HL-60 (cell line): ENCODE data around the gene RAB3IP.

Source experiments
- DNase-seq, 2 experiments: peaks; one replicate each; pipeline ENCODE4 v3.0.0-alpha.2; 2010 to 2020; ENCODE audit warnings: low read depth in 1 of 2, low spot score in 1 of 2
- H3K27ac ChIP-seq: fragments of 250-450 bp; sonication (Bioruptor Pico); replicated peaks from 2 replicates; pipeline ENCODE4 v1.5.1; 2020; ENCODE audit warnings: mild to moderate bottlenecking, moderate library complexity
- H3K27me3 ChIP-seq: fragments of 250-450 bp; sonication (Bioruptor Pico); 2 replicates; pipeline ENCODE4 v1.5.1; 2021; ENCODE audit warnings: mild to moderate bottlenecking, moderate library complexity; ENCODE audit not compliant: insufficient read depth, poor library complexity, severe bottlenecking
- H3K4me3 ChIP-seq: replicated peaks from 2 replicates; pipeline ENCODE4 v1.5.1; 2011; ENCODE audit warnings: mild to moderate bottlenecking, control low read depth, low read length; ENCODE audit not compliant: insufficient read depth
- GABPA ChIP-seq: IDR thresholded peaks from 2 replicates; pipeline ENCODE4 v1.6.1; 2012; ENCODE audit warnings: low read depth
- POLR2AphosphoS5 ChIP-seq: IDR thresholded peaks from 2 replicates; pipeline ENCODE4 v1.6.1; 2012; ENCODE audit warnings: low read depth
- SPI1 ChIP-seq: IDR thresholded peaks from 2 replicates; pipeline ENCODE4 v1.6.1; 2012; ENCODE audit warnings: low read depth, mild to moderate bottlenecking, borderline replicate concordance
- TF ChIP-seq, protein P1 (sequence below): IDR thresholded peaks from 2 replicates; pipeline ENCODE4 v1.6.1; 2012; ENCODE audit warnings: low read depth; ENCODE audit not compliant: insufficient replicate concordance
- TF ChIP-seq, protein P2 (sequence below): IDR thresholded peaks from one replicate; pipeline ENCODE4 v1.5.1; 2011; ENCODE audit warnings: low read length, control low read depth, inconsistent platforms; ENCODE audit not compliant: insufficient read depth

The RAB3IP gene

GRCh38 chr12:69836015-69836414, 97.4 kb downstream of the RAB3IP start:
- H3K27me3 ChIP-seq = no peaks in the 10 kb centered on the region
- DNase-seq = no peak
- TF ChIP-seq SPI1 = no peak
- no peak for TF ChIP-seq POLR2AphosphoS5
- TF ChIP-seq, protein P1, sequence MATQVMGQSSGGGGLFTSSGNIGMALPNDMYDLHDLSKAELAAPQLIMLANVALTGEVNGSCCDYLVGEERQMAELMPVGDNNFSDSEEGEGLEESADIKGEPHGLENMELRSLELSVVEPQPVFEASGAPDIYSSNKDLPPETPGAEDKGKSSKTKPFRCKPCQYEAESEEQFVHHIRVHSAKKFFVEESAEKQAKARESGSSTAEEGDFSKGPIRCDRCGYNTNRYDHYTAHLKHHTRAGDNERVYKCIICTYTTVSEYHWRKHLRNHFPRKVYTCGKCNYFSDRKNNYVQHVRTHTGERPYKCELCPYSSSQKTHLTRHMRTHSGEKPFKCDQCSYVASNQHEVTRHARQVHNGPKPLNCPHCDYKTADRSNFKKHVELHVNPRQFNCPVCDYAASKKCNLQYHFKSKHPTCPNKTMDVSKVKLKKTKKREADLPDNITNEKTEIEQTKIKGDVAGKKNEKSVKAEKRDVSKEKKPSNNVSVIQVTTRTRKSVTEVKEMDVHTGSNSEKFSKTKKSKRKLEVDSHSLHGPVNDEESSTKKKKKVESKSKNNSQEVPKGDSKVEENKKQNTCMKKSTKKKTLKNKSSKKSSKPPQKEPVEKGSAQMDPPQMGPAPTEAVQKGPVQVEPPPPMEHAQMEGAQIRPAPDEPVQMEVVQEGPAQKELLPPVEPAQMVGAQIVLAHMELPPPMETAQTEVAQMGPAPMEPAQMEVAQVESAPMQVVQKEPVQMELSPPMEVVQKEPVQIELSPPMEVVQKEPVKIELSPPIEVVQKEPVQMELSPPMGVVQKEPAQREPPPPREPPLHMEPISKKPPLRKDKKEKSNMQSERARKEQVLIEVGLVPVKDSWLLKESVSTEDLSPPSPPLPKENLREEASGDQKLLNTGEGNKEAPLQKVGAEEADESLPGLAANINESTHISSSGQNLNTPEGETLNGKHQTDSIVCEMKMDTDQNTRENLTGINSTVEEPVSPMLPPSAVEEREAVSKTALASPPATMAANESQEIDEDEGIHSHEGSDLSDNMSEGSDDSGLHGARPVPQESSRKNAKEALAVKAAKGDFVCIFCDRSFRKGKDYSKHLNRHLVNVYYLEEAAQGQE = no peak
- no peak for TF ChIP-seq GABPA
- TF ChIP-seq, protein P2, sequence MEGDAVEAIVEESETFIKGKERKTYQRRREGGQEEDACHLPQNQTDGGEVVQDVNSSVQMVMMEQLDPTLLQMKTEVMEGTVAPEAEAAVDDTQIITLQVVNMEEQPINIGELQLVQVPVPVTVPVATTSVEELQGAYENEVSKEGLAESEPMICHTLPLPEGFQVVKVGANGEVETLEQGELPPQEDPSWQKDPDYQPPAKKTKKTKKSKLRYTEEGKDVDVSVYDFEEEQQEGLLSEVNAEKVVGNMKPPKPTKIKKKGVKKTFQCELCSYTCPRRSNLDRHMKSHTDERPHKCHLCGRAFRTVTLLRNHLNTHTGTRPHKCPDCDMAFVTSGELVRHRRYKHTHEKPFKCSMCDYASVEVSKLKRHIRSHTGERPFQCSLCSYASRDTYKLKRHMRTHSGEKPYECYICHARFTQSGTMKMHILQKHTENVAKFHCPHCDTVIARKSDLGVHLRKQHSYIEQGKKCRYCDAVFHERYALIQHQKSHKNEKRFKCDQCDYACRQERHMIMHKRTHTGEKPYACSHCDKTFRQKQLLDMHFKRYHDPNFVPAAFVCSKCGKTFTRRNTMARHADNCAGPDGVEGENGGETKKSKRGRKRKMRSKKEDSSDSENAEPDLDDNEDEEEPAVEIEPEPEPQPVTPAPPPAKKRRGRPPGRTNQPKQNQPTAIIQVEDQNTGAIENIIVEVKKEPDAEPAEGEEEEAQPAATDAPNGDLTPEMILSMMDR = no peak
- no peak overlapping the region for H3K4me3 ChIP-seq
- no peak overlapping the region for H3K27ac ChIP-seq

GRCh38 chr12:69837191-69837590, 98.5 kb downstream of the RAB3IP start:
- TF ChIP-seq GABPA (no peak), SPI1 (no peak), POLR2AphosphoS5 (no peak)
- TF ChIP-seq, protein P2 = no peak
- TF ChIP-seq, protein P1 = no peak
- H3K27me3 ChIP-seq = no peaks in the 10 kb centered on the region
- no peak overlapping the region for H3K27ac ChIP-seq
- no peak for DNase-seq
- H3K4me3 ChIP-seq = no peak overlapping the region

DNA sequence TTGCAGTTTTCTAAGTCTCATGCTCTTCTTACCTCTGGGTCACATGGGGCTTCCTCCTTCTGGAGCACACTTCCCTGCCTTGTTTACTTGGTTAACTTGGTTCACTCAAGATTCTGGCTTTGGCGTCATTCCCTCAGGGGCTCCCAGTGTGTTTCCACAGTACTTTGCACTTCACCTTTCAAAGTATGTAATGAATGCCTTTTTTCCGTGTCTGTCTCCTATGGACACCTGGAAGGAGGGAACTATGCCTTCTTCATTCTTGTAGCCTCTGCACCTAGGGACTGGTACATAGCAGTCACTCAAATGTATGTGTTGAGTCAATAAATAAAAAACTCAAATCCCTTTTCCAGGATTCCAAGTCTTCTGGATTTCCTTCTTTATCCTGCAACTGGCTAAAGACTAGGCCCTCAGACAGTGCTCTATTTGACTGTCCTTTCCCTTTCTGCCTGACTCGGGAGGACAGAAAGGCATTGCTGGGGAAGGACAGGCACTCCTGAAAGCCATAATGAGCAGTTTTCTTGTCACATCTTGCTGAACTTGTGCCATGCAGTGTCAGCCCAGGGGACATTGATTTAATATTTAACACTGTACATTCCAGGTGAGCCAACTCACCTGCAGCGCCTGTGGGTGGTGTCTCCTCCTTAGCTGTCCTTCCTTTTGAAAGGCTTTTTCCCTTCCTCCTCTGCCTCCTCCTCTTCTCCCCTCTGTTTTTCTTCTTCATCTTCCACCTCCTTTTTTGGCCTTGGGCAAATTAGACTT, 99.2 kb downstream of the RAB3IP start:
- no peak overlapping the region for H3K27ac ChIP-seq
- DNase-seq = no peak
- H3K27me3 ChIP-seq = no peaks in the 10 kb centered on the region
- TF ChIP-seq, protein P2 = no peak
- TF ChIP-seq GABPA (no peak), POLR2AphosphoS5 (no peak), SPI1 (no peak)
- TF ChIP-seq, protein P1 = no peak
- H3K4me3 ChIP-seq = no peak overlapping the region
